ENCODE data around the gene LHX2.
"Not testable (repeated sequence)": the region's sequence is repeated elsewhere in the genome, so short reads cannot be mapped to it uniquely, and the experiment has no call there.

The LHX2 gene

DNA sequence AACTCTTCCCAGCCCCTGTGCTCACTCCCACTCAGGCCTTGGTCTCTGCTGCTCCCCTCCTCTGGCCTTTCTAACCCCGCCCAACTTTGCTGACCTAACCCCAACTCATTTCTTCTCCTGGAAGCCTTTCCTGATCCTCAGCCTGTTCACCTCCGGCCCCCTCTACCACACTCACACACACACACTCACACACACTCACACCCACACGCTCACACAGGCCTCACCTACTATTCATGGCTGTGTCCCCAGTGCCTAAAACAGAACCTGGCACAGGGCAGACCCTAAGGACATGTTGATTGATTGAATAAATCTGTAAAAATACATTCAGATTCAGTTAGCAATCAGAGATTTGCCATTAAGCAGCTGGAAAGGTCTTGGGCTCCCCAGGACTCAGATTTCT, 28.5 kb upstream of the LHX2 start:
- H3K9me3 ChIP-seq, result no peaks in the 10 kb centered on the region; the same call in 1 of the 2 replicates
- no peak for DNase-seq
- H3K4me3 ChIP-seq (ENCODE audit: low read depth, low read length), result no peak overlapping the region
- H3K36me3 ChIP-seq, result no peaks in the 10 kb centered on the region
- H3K4me1 ChIP-seq, result no peaks in the 10 kb centered on the region
- no peak for TF ChIP-seq CTCF (IDR thresholded peaks at IDR 0.05; ENCODE audit: low read depth, low read length)
- H3K27me3 ChIP-seq, result peaks cover 35% of the 10 kb centered on the region

GRCh38 chr9:123984802-123985201, 26.8 kb upstream of the LHX2 start:
- Histone ChIP-seq H3K4me3 (ENCODE audit: low read depth, low read length) (no peak overlapping the region), H3K4me1 (no peaks in the 10 kb centered on the region), H3K9me3 (no peaks in the 10 kb centered on the region; the same call in 1 of the 2 replicates), H3K27me3 (peaks cover 38% of the 10 kb centered on the region), H3K36me3 (no peaks in the 10 kb centered on the region)
- TF ChIP-seq CTCF (IDR thresholded peaks at IDR 0.05; ENCODE audit: low read depth, low read length), result no peak
- no peak for DNase-seq

DNA sequence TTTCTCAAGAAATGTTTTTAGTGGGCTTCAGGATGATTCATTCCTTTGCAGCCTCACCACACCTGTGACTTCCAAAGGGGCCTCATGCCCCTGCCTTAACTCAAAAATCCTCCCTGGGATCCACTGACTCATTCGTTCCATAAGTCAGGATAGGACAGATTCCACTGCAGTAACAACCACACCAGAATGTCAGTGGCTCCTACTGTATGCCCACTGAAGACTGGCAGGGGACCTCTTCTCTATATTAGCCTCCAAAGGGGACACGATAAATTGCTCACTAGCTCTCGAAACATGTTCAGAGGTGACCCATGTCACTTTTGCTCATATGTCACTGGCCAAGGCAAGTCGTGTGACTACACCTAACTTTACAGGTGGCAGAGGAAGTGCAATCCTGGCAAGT, 25.7 kb upstream of the LHX2 start:
- Histone ChIP-seq H3K36me3 (no peaks in the 10 kb centered on the region), H3K4me1 (no peaks in the 10 kb centered on the region), H3K27me3 (peaks cover 39% of the 10 kb centered on the region), H3K4me3 (ENCODE audit: low read depth, low read length) (no peak overlapping the region), H3K9me3 (no peaks in the 10 kb centered on the region; the same call in 1 of the 2 replicates)
- TF ChIP-seq CTCF (IDR thresholded peaks at IDR 0.05; ENCODE audit: low read depth, low read length), result no peak
- DNase-seq, result no peak

- Histone ChIP-seq H3K4me3 (ENCODE audit: low read depth, low read length) (no peak overlapping the region), H3K4me1 (no peaks in the 10 kb centered on the region), H3K36me3 (no peaks in the 10 kb centered on the region), H3K9me3 (no peaks in the 10 kb centered on the region), H3K27me3 (peaks cover 43% of the 10 kb centered on the region)
- DNase-seq, result no peak
- no peak for TF ChIP-seq CTCF (IDR thresholded peaks at IDR 0.05; ENCODE audit: low read depth, low read length)
Observed at GRCh38 chr9:123990427-123990826, 21.1 kb upstream of the LHX2 start.

- not testable (repeated sequence) for DNase-seq; H3K36me3 ChIP-seq; H3K4me1 ChIP-seq; H3K4me3 ChIP-seq (ENCODE audit: low read depth, low read length); H3K9me3 ChIP-seq
- peaks cover 63% of the 10 kb centered on the region for H3K27me3 ChIP-seq
Observed at GRCh38 chr9:123992679-123993078, 18.9 kb upstream of the LHX2 start.

DNA sequence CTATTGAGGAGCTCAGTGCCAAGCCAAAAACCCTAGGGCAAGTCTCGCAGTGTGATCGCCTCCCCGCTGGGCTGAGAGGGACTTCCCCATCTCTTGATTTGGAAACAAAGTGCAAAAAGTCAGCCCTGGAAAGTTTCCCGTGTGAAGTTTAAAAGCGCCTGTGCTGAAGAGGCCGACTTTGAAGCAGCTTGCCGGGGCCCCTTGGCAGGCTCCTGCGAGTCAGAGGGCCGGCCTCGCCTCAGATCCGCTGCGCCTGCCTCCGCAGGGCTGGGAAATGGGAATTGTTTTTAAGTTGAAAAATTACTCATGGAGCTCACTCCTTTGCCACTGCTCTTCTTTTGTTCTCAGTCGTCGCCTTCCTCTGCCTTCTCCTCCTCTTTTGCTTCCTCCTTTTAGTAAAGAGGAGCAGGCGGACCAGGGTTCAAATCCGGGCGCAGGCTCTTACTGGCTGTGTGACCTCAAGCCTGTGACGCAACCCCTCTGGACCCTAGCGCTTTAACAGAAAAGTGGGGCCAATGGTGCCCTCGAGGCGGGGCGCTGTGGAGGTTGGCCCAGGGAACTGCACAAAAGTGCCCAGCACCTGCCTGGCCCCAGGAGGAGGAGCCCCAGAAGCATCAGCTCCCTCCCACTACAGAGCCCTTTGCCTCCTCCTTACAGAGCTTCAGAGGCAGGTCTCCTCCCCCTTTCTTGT, 14.7 kb upstream of the LHX2 start:
- Histone ChIP-seq H3K36me3 (no peaks in the 10 kb centered on the region), H3K27me3 (peaks cover 81% of the 10 kb centered on the region), H3K4me3 (ENCODE audit: low read depth, low read length) (no peak overlapping the region), H3K9me3 (no peaks in the 10 kb centered on the region; the same call in 1 of the 2 replicates), H3K4me1 (no peaks in the 10 kb centered on the region)
- DNase-seq, result no peak
- TF ChIP-seq CTCF (IDR thresholded peaks at IDR 0.05; ENCODE audit: low read depth, low read length), result no peak
